ENCODE data around the gene CALD1.

- no peak for TF ChIP-seq USF2 (CRISPR knock-in tag; IDR thresholded peaks at IDR 0.05)
- no peak for TF ChIP-seq GTF2I (CRISPR knock-in tag; conservative IDR thresholded peaks at IDR 0.05)
- no peak for TF ChIP-seq CREB1 (CRISPR knock-in tag; IDR thresholded peaks at IDR 0.05)
- TF ChIP-seq CTCF (IDR thresholded peaks at IDR 0.05): no peak
- TF ChIP-seq ATF3 (CRISPR knock-in tag; conservative IDR thresholded peaks at IDR 0.05): no peak
- TF ChIP-seq ZNF512 (CRISPR knock-in tag; IDR thresholded peaks at IDR 0.05; ENCODE audit: borderline replicate concordance): no peak
- TF ChIP-seq JUN (CRISPR knock-in tag; IDR thresholded peaks at IDR 0.05): no peak
- TF ChIP-seq ZNF532 (CRISPR knock-in tag; IDR thresholded peaks at IDR 0.05; ENCODE audit: borderline replicate concordance): no peak
- no peak for TF ChIP-seq NFE2L1 (CRISPR knock-in tag; IDR thresholded peaks at IDR 0.05)
- no peak for TF ChIP-seq HMGA2 (CRISPR knock-in tag; IDR thresholded peaks at IDR 0.05)
- no peak for TF ChIP-seq E2F5 (CRISPR knock-in tag; IDR thresholded peaks at IDR 0.05)
- no peak for TF ChIP-seq ZNF232 (CRISPR knock-in tag; IDR thresholded peaks at IDR 0.05)
Observed at GRCh38 chr7:134857958-134858357, 78.5 kb downstream of the CALD1 start.

All from WTC11 (cell line).